GM10847 (cell line): ENCODE data around the gene P3H2.

ENCODE experiments used
- POLR2A ChIP-seq: IDR thresholded peaks from 2 replicates; pipeline ENCODE4 v1.6.1; 2011; ENCODE audit not compliant: insufficient read length; ENCODE audit errors: extremely low read depth

Gene P3H2

GRCh38 chr3:189964623-189965332, 155.9 kb downstream of the P3H2 start:
- no peak for TF ChIP-seq POLR2A

GRCh38 chr3:189962466-189962865, 158.2 kb downstream of the P3H2 start:
- TF ChIP-seq POLR2A, result no peak

- TF ChIP-seq POLR2A, result no peak
These were observed 159.1 kb downstream of the P3H2 start for GRCh38 chr3:189961522-189962161.

- no peak for TF ChIP-seq POLR2A
These were observed 165.7 kb downstream of the P3H2 start for GRCh38 chr3:189954733-189955665.

GRCh38 chr3:189953551-189953950, 167.1 kb downstream of the P3H2 start:
- no peak for TF ChIP-seq POLR2A

GRCh38 chr3:189952272-189952671, 168.4 kb downstream of the P3H2 start:
- TF ChIP-seq POLR2A, result no peak

GRCh38 chr3:189950258-189950657, 170.4 kb downstream of the P3H2 start:
- no peak for TF ChIP-seq POLR2A

- TF ChIP-seq POLR2A, result no peak
These were observed 171.1 kb downstream of the P3H2 start for GRCh38 chr3:189949580-189949979.

- no peak for TF ChIP-seq POLR2A
These were observed 172.0 kb downstream of the P3H2 start for GRCh38 chr3:189948724-189949045.

- TF ChIP-seq POLR2A, result no peak
These were observed 172.6 kb downstream of the P3H2 start for GRCh38 chr3:189947948-189948723.

GRCh38 chr3:189947068-189947467, 173.6 kb downstream of the P3H2 start:
- no peak for TF ChIP-seq POLR2A

- TF ChIP-seq POLR2A, result no peak
These were observed 174.6 kb downstream of the P3H2 start for GRCh38 chr3:189945935-189946709.

- TF ChIP-seq POLR2A, result no peak
These were observed 176.2 kb downstream of the P3H2 start for GRCh38 chr3:189944285-189945145.
